HG03378 (cell line): ENCODE measurements around the gene MYL11.

Experiments
- ATAC-seq: cut with Tn5 transposase; IDR thresholded peaks from one replicate; pipeline ENCODE4 v1.9.1; 2021; ENCODE audit warnings: mild to moderate bottlenecking, moderate library complexity; ENCODE audit not compliant: unreplicated experiment

Gene MYL11

GRCh38 chr16:30369938-30370455 is 4.6 kb upstream of the MYL11 start:
- ATAC-seq: no peak

GRCh38 chr16:30370456-30371247 is 4.0 kb upstream of the MYL11 start, which contains the start of gene TBC1D10B:
TSS of gene TBC1D10B (minus strand) at chr16:30370494. CDS start at chr16:30370183, 311 bp downstream.
- peak; percentile 80 for ATAC-seq

- no peak for ATAC-seq
Measured at GRCh38 chr16:30371248-30371816, 3.3 kb upstream of the MYL11 start.

GRCh38 chr16:30372038-30372712 is 2.4 kb upstream of the MYL11 start:
- no peak for ATAC-seq

- ATAC-seq: no peak
Measured at GRCh38 chr16:30372725-30373124, 1.9 kb upstream of the MYL11 start.

GRCh38 chr16:30375864-30376263 is 1.3 kb downstream of the MYL11 start:
- no peak for ATAC-seq

- ATAC-seq: no peak
Measured at GRCh38 chr16:30376461-30376902, 1.9 kb downstream of the MYL11 start.

- no peak for ATAC-seq
Measured at GRCh38 chr16:30377050-30377811, 2.6 kb downstream of the MYL11 start.

GRCh38 chr16:30377812-30378235 is 3.2 kb downstream of the MYL11 start:
- peak; percentile 36 for ATAC-seq

- ATAC-seq: peak; percentile 71
Measured at GRCh38 chr16:30378236-30379157, 3.9 kb downstream of the MYL11 start.

GRCh38 chr16:30379158-30379783 is 4.7 kb downstream of the MYL11 start:
- ATAC-seq: no peak

GRCh38 chr16:30380072-30380802 is 5.6 kb downstream of the MYL11 start:
- no peak for ATAC-seq

- ATAC-seq: no peak
Measured at GRCh38 chr16:30380803-30381208, 6.2 kb downstream of the MYL11 start.

- ATAC-seq: no peak
Measured at GRCh38 chr16:30381291-30382041, 6.9 kb downstream of the MYL11 start.

- ATAC-seq: no peak
Measured at GRCh38 chr16:30382111-30382881, 7.7 kb downstream of the MYL11 start, which contains the start of gene SEPTIN1. TSS of gene SEPTIN1 (minus strand) at chr16:30382561. CDS start at chr16:30382542, 19 bp downstream.

GRCh38 chr16:30383521-30383920 is 8.9 kb downstream of the MYL11 start:
- ATAC-seq: no peak

- ATAC-seq: no peak
Measured at GRCh38 chr16:30394592-30395154, 20.1 kb downstream of the MYL11 start.
